Panc1 (cell line): ENCODE measurements around the gene OGDH. TPM values are rescaled to one million over a fixed set of nuclear protein-coding genes. Genes with fewer than 3 reads are reported as not detected.

Experiments
- ATAC-seq: fragments of 200-7000 bp; cut with Tn5 transposase; 2 replicates; pipeline ENCODE4 v1.9.1; 2020; ENCODE audit warnings: mild to moderate bottlenecking, moderate library complexity
- BruUV-seq: library from RNA; stranded (reverse); fragments of 400-500 nt; replicated peaks from 2 replicates; lab custom pipeline; 2021; lab: Mats Ljungman, UMichigan
- CTCF ChIA-PET: fragments of 300-600 bp; sonication (Branson Sonifier 250); formaldehyde crosslinking; loops from one replicate; lab custom pipeline; 2022; ENCODE audit warnings: antibody characterized with exemption; lab: Charles Lee
- POLR2A ChIA-PET: fragments of 300-600 bp; sonication (Branson Sonifier 250); formaldehyde crosslinking; loops from one replicate; lab custom pipeline; 2022; ENCODE audit warnings: antibody characterized with exemption; lab: Charles Lee
- DNase-seq: peaks from one replicate; pipeline ENCODE4 v3.0.0-alpha.2; 2010; ENCODE audit warnings: low read depth, low spot score
- H3K27ac ChIP-seq: 2 replicates; pipeline ENCODE4 v1.5.1; 2011; ENCODE audit warnings: mild to moderate bottlenecking, low read length, inconsistent platforms
- H3K27me3 ChIP-seq: fragments of 200-500 bp; sonication (Bioruptor generic); 2 replicates; pipeline ENCODE4 v1.6.0; 2014; ENCODE audit warnings: low read length, inconsistent platforms; ENCODE audit not compliant: control insufficient read depth, insufficient read depth
- H3K36me3 ChIP-seq: fragments of 200-500 bp; sonication (Bioruptor generic); 2 replicates; pipeline ENCODE4 v1.5.1; 2014; ENCODE audit warnings: inconsistent platforms, mild to moderate bottlenecking, low read length, moderate library complexity; ENCODE audit not compliant: control insufficient read depth, insufficient read depth
- H3K4me1 ChIP-seq: 2 replicates; pipeline ENCODE4 v1.5.1; 2011; ENCODE audit warnings: inconsistent platforms, mild to moderate bottlenecking, low read length, moderate library complexity; ENCODE audit not compliant: control insufficient read depth, insufficient read depth
- H3K4me3 ChIP-seq, 2 experiments: 2 replicates each; pipeline ENCODE4 v1.5.1; 2011 to 2012; ENCODE audit warnings: low read depth in 2 of 2, low read length in 2 of 2, mild to moderate bottlenecking in 2 of 2, inconsistent platforms in 1 of 2, moderate library complexity in 1 of 2
- H3K9me3 ChIP-seq: fragments of 200-500 bp; sonication (Bioruptor generic); 2 replicates; pipeline ENCODE4 v1.5.1; 2014; ENCODE audit warnings: low read depth, mild to moderate bottlenecking, inconsistent platforms, low read length, moderate library complexity; ENCODE audit not compliant: control insufficient read depth, insufficient read depth
- CTCF ChIP-seq: fragments of 450-650 bp; IDR thresholded peaks from 2 replicates; pipeline ENCODE4 v1.5.1; 2017; ENCODE audit warnings: mild to moderate bottlenecking
- POLR2AphosphoS5 ChIP-seq: IDR thresholded peaks from 2 replicates; pipeline ENCODE4 v1.6.1; 2012; ENCODE audit warnings: mild to moderate bottlenecking, low read depth, low read length, moderate library complexity
- SIN3A ChIP-seq: IDR thresholded peaks from 2 replicates; pipeline ENCODE4 v1.6.1; 2012; ENCODE audit warnings: low read depth, mild to moderate bottlenecking, low read length, moderate library complexity, borderline replicate concordance; ENCODE audit not compliant: insufficient read depth
- TCF7L2 ChIP-seq: IDR thresholded peaks from 2 replicates; pipeline ENCODE4 v1.6.1; 2011; ENCODE audit warnings: mild to moderate bottlenecking, low read depth, low read length, inconsistent platforms
- in situ Hi-C: cut with HindIII; loops from 2 replicates; pipeline ENCODE4 v1.10.0; 2016; ENCODE audit warnings: low sequenced_read_pairs, low pct_unique_long_range_greater_than_20kb
- intact Hi-C: fragments of 100-400 bp; cut with micrococcal nuclease; formaldehyde crosslinking; loops from one replicate; pipeline ENCODE4 v1.10.0; 2022; ENCODE audit not compliant: unreplicated experiment
- total RNA-seq: library from RNA; stranded (reverse); gene quantifications from one replicate; pipeline ENCODE4 v1.2.1, GENCODE V29; 2021; ENCODE audit not compliant: unreplicated experiment
- TF ChIP-seq, protein P1 (sequence below), 2 experiments: IDR thresholded peaks; 2 replicates each; pipeline ENCODE4 v1.6.1; 2011 to 2012; ENCODE audit warnings: low read depth in 2 of 2, control low read depth in 1 of 2, low read length in 1 of 2, mild to moderate bottlenecking in 1 of 2, moderate library complexity in 1 of 2; ENCODE audit not compliant: insufficient read depth in 1 of 2

OGDH gene
- total RNA-seq, 1 experiment from 2014 or later = 166 TPM

DNA sequence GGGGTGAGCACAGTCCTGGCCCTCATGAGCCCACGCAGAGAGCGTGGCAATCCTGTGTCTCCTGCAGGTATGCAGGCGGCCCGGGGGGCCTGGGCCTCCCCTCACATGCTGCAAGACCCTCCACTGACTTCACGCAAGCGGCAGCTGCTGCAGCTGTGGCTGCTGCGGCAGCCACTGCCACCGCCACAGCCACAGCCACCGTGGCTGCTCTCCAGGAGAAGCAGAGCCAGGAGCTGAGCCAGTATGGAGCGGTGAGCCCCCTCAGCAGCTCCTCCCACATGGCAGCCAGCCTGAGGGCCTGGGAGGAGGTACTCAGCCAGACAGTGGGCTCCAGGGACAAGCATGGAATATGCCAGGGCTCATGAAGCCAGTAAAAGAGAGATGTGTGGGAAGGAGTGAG is 150.9 kb downstream of the OGDH start:
- ChIA-PET POLR2A (no interaction called here), CTCF (no interaction called here)
- no peak overlapping the region for H3K4me3 ChIP-seq
- no peak overlapping the region for H3K27ac ChIP-seq
- DNase-seq (no peak), ATAC-seq (no peak)
- TF ChIP-seq CTCF = no peak
- no peak for TF ChIP-seq POLR2AphosphoS5
- TF ChIP-seq TCF7L2 = no peak
- TF ChIP-seq, protein P1, sequence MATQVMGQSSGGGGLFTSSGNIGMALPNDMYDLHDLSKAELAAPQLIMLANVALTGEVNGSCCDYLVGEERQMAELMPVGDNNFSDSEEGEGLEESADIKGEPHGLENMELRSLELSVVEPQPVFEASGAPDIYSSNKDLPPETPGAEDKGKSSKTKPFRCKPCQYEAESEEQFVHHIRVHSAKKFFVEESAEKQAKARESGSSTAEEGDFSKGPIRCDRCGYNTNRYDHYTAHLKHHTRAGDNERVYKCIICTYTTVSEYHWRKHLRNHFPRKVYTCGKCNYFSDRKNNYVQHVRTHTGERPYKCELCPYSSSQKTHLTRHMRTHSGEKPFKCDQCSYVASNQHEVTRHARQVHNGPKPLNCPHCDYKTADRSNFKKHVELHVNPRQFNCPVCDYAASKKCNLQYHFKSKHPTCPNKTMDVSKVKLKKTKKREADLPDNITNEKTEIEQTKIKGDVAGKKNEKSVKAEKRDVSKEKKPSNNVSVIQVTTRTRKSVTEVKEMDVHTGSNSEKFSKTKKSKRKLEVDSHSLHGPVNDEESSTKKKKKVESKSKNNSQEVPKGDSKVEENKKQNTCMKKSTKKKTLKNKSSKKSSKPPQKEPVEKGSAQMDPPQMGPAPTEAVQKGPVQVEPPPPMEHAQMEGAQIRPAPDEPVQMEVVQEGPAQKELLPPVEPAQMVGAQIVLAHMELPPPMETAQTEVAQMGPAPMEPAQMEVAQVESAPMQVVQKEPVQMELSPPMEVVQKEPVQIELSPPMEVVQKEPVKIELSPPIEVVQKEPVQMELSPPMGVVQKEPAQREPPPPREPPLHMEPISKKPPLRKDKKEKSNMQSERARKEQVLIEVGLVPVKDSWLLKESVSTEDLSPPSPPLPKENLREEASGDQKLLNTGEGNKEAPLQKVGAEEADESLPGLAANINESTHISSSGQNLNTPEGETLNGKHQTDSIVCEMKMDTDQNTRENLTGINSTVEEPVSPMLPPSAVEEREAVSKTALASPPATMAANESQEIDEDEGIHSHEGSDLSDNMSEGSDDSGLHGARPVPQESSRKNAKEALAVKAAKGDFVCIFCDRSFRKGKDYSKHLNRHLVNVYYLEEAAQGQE (IDR thresholded peaks at IDR 0.05; ENCODE audit: insufficient read depth in 1 of 2, low read depth in 2 of 2, low read length in 1 of 2) = no peak
- TF ChIP-seq SIN3A = no peak
- no peaks in the 10 kb centered on the region for H3K27me3 ChIP-seq
- H3K36me3 ChIP-seq = peaks cover under 1% of the 10 kb centered on the region; the same call in 1 of the 2 replicates
- 0 out of 2 replicates have a peak, but pooled peaks cover 4% of the 10 kb centered on the region for H3K4me1 ChIP-seq
- BruUV-seq = no TSS peak
- in situ Hi-C loops = no loop called here
- intact Hi-C loops = no loop called here
- H3K9me3 ChIP-seq = no peaks in the 10 kb centered on the region

- ChIA-PET POLR2A (no interaction called here), CTCF (no interaction called here)
- no peak for TF ChIP-seq SIN3A
- no peak for TF ChIP-seq CTCF
- TF ChIP-seq, protein P1 (IDR thresholded peaks at IDR 0.05; ENCODE audit: insufficient read depth in 1 of 2, low read depth in 2 of 2, low read length in 1 of 2) = no peak
- TF ChIP-seq TCF7L2 = no peak
- no peak for TF ChIP-seq POLR2AphosphoS5
- DNase-seq (no peak), ATAC-seq (no peak)
- no peak overlapping the region for H3K4me3 ChIP-seq
- H3K4me1 ChIP-seq = 0 out of 2 replicates have a peak, but pooled peaks cover 4% of the 10 kb centered on the region
- H3K9me3 ChIP-seq = no peaks in the 10 kb centered on the region
- in situ Hi-C loops (no loop called here), intact Hi-C loops (no loop called here)
- H3K36me3 ChIP-seq = peaks cover 2% of the 10 kb centered on the region; the same call in 1 of the 2 replicates
- no TSS peak for BruUV-seq
- no peaks in the 10 kb centered on the region for H3K27me3 ChIP-seq
- no peak overlapping the region for H3K27ac ChIP-seq
Observed at GRCh38 chr7:44757739-44758138, 151.3 kb downstream of the OGDH start.

Other genes with a start within 250 kb of the OGDH start
- gene NUDCD3, start 116.0 kb upstream of the OGDH start, total RNA-seq = 117 TPM
- gene NPC1L1, start 65.3 kb upstream of the OGDH start, total RNA-seq = not detected
- 147 TPM for gene DDX56, start 32.7 kb upstream of the OGDH start, total RNA-seq
- gene TMED4, start 24.4 kb upstream of the OGDH start, total RNA-seq = 123 TPM
- gene ZMIZ2, start 142.2 kb downstream of the OGDH start, total RNA-seq = 137 TPM
- 3,706 TPM for gene PPIA, start 190.1 kb downstream of the OGDH start, total RNA-seq
- gene H2AZ2, start 241.5 kb downstream of the OGDH start, total RNA-seq = 319 TPM